Measurements from ENCODE around the gene GNAO1.

GNAO1 gene

DNA sequence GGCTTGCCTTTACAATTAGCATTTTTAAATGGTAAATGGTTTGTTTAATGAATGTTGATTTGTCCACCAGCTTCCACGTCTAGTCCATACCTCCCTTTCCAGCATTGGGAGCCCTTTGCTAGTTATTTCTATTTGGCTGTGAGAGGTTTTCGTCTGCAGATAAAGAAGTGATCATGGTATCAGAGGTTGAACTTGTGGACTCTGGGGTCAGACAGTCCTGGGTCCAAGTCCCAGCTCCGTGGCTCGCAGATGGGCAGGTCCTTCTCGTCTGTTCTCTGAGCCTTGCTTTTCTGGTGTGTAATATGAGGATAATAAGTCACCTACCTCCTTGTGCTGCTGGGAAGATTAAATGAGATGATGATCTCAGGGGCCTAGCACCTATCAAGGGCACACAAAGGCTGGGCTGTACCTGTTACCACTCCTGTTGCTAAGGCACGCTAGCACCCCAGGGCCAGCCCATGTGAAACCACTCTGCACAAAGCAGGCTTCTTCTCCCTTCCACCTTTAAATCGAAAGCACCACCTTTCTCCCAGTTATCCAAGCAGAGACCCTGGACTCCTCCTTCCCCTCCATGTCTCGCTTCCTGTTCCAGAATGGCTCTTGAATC, 103.9 kb downstream of the GNAO1 start:
- Histone ChIP-seq H3K9me3 (ENCODE audit: control insufficient read depth in 1 of 2, low read length in 2 of 2) (no peaks in the 10 kb centered on the region), H3K27ac (ENCODE audit: low read length) (peak overlapping the region; percentile 24), H3K4me1 (ENCODE audit: control insufficient read depth in 1 of 2, insufficient read depth in 2 of 2, low read length in 2 of 2) (peaks cover 12 to 35% of the 10 kb centered on the region in 2 donors), H3K27me3 (ENCODE audit: low read depth, low read length) (no peaks in the 10 kb centered on the region), H3K36me3 (ENCODE audit: control insufficient read depth in 1 of 2, insufficient read depth in 2 of 2, low read length in 2 of 2) (no peaks in the 10 kb centered on the region), H3K4me3 (ENCODE audit: low read depth in 1 of 2, low read length in 2 of 2) (no peak overlapping the region)

GRCh38 chr16:56295739-56296527, 104.6 kb downstream of the GNAO1 start:
- no peak overlapping the region for H3K4me3 ChIP-seq (ENCODE audit: low read depth in 1 of 2, low read length in 2 of 2)
- H3K9me3 ChIP-seq (ENCODE audit: control insufficient read depth in 1 of 2, low read length in 2 of 2): no peaks in the 10 kb centered on the region
- no peak overlapping the region for H3K27ac ChIP-seq (ENCODE audit: low read length)
- peaks cover 12 to 43% of the 10 kb centered on the region in 2 donors for H3K4me1 ChIP-seq (ENCODE audit: control insufficient read depth in 1 of 2, insufficient read depth in 2 of 2, low read length in 2 of 2)
- H3K27me3 ChIP-seq (ENCODE audit: low read depth, low read length): no peaks in the 10 kb centered on the region
- no peaks in the 10 kb centered on the region for H3K36me3 ChIP-seq (ENCODE audit: control insufficient read depth in 1 of 2, insufficient read depth in 2 of 2, low read length in 2 of 2)

GRCh38 chr16:56297684-56298083, 106.4 kb downstream of the GNAO1 start:
- Histone ChIP-seq H3K4me3 (ENCODE audit: low read depth in 1 of 2, low read length in 2 of 2) (no peak overlapping the region), H3K27ac (ENCODE audit: low read length) (no peak overlapping the region), H3K4me1 (ENCODE audit: control insufficient read depth in 1 of 2, insufficient read depth in 2 of 2, low read length in 2 of 2) (peaks cover 14 to 45% of the 10 kb centered on the region in 2 donors), H3K36me3 (ENCODE audit: control insufficient read depth in 1 of 2, insufficient read depth in 2 of 2, low read length in 2 of 2) (no peaks in the 10 kb centered on the region), H3K27me3 (ENCODE audit: low read depth, low read length) (no peaks in the 10 kb centered on the region), H3K9me3 (ENCODE audit: control insufficient read depth in 1 of 2, low read length in 2 of 2) (no peaks in the 10 kb centered on the region)

GRCh38 chr16:56298116-56298515, 106.8 kb downstream of the GNAO1 start:
- no peaks in the 10 kb centered on the region for H3K9me3 ChIP-seq (ENCODE audit: control insufficient read depth in 1 of 2, low read length in 2 of 2)
- H3K27ac ChIP-seq (ENCODE audit: low read length): no peak overlapping the region
- no peaks in the 10 kb centered on the region for H3K36me3 ChIP-seq (ENCODE audit: control insufficient read depth in 1 of 2, insufficient read depth in 2 of 2, low read length in 2 of 2)
- H3K27me3 ChIP-seq (ENCODE audit: low read depth, low read length): no peaks in the 10 kb centered on the region
- H3K4me1 ChIP-seq (ENCODE audit: control insufficient read depth in 1 of 2, insufficient read depth in 2 of 2, low read length in 2 of 2): peaks cover 14 to 45% of the 10 kb centered on the region in 2 donors
- no peak overlapping the region for H3K4me3 ChIP-seq (ENCODE audit: low read depth in 1 of 2, low read length in 2 of 2)

DNA sequence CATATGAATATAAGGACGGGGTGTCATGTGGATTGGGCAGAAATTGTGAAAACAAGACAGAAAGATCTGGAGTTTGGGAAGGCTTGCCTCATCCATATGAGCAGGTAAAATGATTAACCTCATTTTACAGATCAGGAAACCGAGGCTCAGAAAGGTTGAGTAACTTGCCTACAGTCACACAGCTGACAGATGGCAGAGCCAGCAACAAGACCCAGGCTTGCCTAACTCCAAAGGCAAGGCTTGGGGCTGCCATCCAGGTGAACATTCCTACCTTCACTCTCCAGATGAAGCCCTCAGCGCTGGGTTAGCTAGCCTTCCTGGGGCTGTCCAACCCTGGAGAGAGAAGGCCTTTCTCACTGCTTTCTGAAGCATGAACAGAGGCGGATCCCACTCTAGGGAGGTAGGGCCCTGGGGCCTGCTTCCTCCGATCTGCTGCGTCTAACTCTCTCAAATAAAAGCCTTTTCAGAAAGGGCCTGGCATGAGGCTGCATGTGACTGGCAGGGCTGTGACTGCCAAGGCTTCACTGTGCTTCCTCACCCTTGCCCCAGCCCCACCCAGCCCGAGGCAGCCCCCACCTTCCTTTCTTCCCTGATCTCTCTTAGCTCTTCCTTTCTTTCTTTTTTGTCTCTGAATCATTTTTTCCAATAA, 107.8 kb downstream of the GNAO1 start:
- no peak overlapping the region for H3K27ac ChIP-seq (ENCODE audit: low read length)
- H3K4me1 ChIP-seq (ENCODE audit: control insufficient read depth in 1 of 2, insufficient read depth in 2 of 2, low read length in 2 of 2): peaks cover 14 to 39% of the 10 kb centered on the region in 2 donors
- no peaks in the 10 kb centered on the region for H3K9me3 ChIP-seq (ENCODE audit: control insufficient read depth in 1 of 2, low read length in 2 of 2)
- no peaks in the 10 kb centered on the region for H3K27me3 ChIP-seq (ENCODE audit: low read depth, low read length)
- H3K4me3 ChIP-seq (ENCODE audit: low read depth in 1 of 2, low read length in 2 of 2): no peak overlapping the region
- H3K36me3 ChIP-seq (ENCODE audit: control insufficient read depth in 1 of 2, insufficient read depth in 2 of 2, low read length in 2 of 2): no peaks in the 10 kb centered on the region

- Histone ChIP-seq H3K36me3 (ENCODE audit: control insufficient read depth in 1 of 2, insufficient read depth in 2 of 2, low read length in 2 of 2) (no peaks in the 10 kb centered on the region), H3K4me3 (ENCODE audit: low read depth in 1 of 2, low read length in 2 of 2) (no peak overlapping the region), H3K9me3 (ENCODE audit: control insufficient read depth in 1 of 2, low read length in 2 of 2) (no peaks in the 10 kb centered on the region), H3K27me3 (ENCODE audit: low read depth, low read length) (no peaks in the 10 kb centered on the region), H3K27ac (ENCODE audit: low read length) (no peak overlapping the region), H3K4me1 (ENCODE audit: control insufficient read depth in 1 of 2, insufficient read depth in 2 of 2, low read length in 2 of 2) (peaks cover 6 to 29% of the 10 kb centered on the region in 2 donors)
These were observed 108.9 kb downstream of the GNAO1 start for GRCh38 chr16:56300242-56300623.

DNA sequence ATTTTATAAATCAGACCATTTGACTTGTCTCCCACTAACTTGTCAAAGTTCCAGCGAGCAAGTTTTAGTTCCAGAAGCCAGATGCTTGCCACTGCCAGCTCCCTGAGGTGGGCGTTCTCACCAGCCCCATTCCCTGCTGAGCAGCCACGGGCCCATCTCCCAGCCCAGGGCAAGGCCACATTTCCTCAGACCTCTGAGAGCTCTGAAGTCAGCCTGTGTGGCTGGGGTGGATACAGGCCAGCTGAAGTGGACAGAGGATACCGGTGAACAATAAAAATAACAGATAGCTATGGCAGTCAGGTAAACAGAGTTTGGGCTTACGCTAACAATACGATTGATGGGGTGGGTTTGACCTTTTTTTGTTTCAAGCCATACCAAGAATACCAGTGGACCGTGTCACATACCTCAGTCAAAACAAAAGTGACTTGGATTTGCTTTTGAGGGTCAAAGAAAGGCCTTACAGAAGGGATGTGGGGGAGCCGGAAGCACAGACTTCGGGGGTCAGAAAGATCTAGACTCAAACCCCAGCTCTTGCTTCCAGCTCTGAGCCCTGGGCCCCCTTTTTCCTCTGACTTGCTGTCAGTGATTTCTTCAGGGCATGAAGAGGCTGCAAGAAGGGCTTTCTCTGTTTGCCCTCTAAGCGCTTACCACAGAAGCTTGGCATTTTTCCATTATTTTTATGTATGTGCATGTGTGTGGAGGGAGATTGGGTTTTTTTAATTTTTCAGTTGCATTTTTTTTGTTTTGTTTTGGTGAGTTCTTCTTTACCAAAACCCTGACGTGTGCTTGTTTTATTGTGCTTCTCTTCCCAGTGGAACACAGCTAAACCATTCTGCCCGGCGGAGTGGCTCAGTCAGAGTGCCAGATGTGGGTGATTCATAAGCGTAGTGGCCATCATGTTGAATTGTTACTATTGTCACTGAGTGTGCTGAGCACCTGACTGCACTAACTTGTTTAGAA, 109.9 kb downstream of the GNAO1 start:
- Histone ChIP-seq H3K4me3 (ENCODE audit: low read depth in 1 of 2, low read length in 2 of 2) (no peak overlapping the region), H3K36me3 (ENCODE audit: control insufficient read depth in 1 of 2, insufficient read depth in 2 of 2, low read length in 2 of 2) (no peaks in the 10 kb centered on the region), H3K4me1 (ENCODE audit: control insufficient read depth in 1 of 2, insufficient read depth in 2 of 2, low read length in 2 of 2) (peaks cover 3 to 20% of the 10 kb centered on the region in 2 donors), H3K27ac (ENCODE audit: low read length) (no peak overlapping the region), H3K27me3 (ENCODE audit: low read depth, low read length) (no peaks in the 10 kb centered on the region), H3K9me3 (ENCODE audit: control insufficient read depth in 1 of 2, low read length in 2 of 2) (no peaks in the 10 kb centered on the region)

DNA sequence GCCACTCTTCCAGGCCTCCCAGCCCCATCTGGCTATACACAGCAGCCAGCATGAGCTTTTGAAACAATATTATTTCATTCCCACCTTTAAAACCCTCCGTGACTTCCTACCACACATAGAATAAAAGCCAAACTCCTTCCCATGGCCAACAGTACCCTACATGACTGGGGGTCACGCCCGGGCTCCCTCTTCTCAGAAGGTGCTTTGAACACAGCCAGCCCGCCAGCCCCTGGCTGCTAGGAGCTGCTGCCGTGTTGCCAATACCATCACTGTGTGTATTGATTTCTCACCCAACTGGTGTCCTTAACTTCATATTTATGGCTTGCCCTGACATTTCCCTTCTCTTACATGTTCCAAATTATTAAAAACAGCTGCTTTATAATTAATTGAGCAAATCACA, 111.2 kb downstream of the GNAO1 start:
- no peak overlapping the region for H3K27ac ChIP-seq (ENCODE audit: low read length)
- H3K9me3 ChIP-seq (ENCODE audit: control insufficient read depth in 1 of 2, low read length in 2 of 2): no peaks in the 10 kb centered on the region
- H3K4me3 ChIP-seq (ENCODE audit: low read depth in 1 of 2, low read length in 2 of 2): no peak overlapping the region
- H3K4me1 ChIP-seq (ENCODE audit: control insufficient read depth in 1 of 2, insufficient read depth in 2 of 2, low read length in 2 of 2): peaks cover 3 to 14% of the 10 kb centered on the region in 2 donors
- H3K36me3 ChIP-seq (ENCODE audit: control insufficient read depth in 1 of 2, insufficient read depth in 2 of 2, low read length in 2 of 2): no peaks in the 10 kb centered on the region
- H3K27me3 ChIP-seq (ENCODE audit: low read depth, low read length): no peaks in the 10 kb centered on the region

- no peak overlapping the region for H3K4me3 ChIP-seq (ENCODE audit: low read depth in 1 of 2, low read length in 2 of 2)
- no peaks in the 10 kb centered on the region for H3K36me3 ChIP-seq (ENCODE audit: control insufficient read depth in 1 of 2, insufficient read depth in 2 of 2, low read length in 2 of 2)
- H3K9me3 ChIP-seq (ENCODE audit: control insufficient read depth in 1 of 2, low read length in 2 of 2): no peaks in the 10 kb centered on the region
- H3K4me1 ChIP-seq (ENCODE audit: control insufficient read depth in 1 of 2, insufficient read depth in 2 of 2, low read length in 2 of 2): peaks cover 3 to 14% of the 10 kb centered on the region in 2 donors
- H3K27me3 ChIP-seq (ENCODE audit: low read depth, low read length): no peaks in the 10 kb centered on the region
- no peak overlapping the region for H3K27ac ChIP-seq (ENCODE audit: low read length)
These were observed 111.9 kb downstream of the GNAO1 start for GRCh38 chr16:56303066-56303715.

DNA sequence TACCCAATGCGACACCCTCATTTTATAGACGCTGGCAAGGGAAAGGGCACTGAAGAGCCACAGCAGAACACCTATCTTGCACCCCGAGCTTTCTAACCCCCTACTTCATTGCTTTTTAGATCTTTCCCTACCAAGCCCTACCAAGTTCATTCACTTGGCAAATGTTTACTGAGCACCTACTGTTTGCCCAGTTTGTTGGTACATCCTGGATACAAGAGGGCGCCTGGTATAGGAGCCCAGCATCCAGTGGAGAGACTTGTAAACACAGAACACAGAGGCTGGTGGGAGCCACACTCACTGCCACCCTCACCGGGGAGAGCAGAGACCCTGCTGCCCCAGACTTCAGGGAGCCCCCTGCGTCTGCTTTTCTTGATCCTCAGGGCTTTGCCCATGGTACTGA, 112.6 kb downstream of the GNAO1 start:
- peaks cover 3 to 14% of the 10 kb centered on the region in 2 donors for H3K4me1 ChIP-seq (ENCODE audit: control insufficient read depth in 1 of 2, insufficient read depth in 2 of 2, low read length in 2 of 2)
- no peak overlapping the region for H3K4me3 ChIP-seq (ENCODE audit: low read depth in 1 of 2, low read length in 2 of 2)
- H3K9me3 ChIP-seq (ENCODE audit: control insufficient read depth in 1 of 2, low read length in 2 of 2): no peaks in the 10 kb centered on the region
- H3K27me3 ChIP-seq (ENCODE audit: low read depth, low read length): no peaks in the 10 kb centered on the region
- no peaks in the 10 kb centered on the region for H3K36me3 ChIP-seq (ENCODE audit: control insufficient read depth in 1 of 2, insufficient read depth in 2 of 2, low read length in 2 of 2)
- no peak overlapping the region for H3K27ac ChIP-seq (ENCODE audit: low read length)
